CD4-positive, alpha-beta T cell treated with Interleukin-21 for 1 hour (primary cell): ENCODE measurements around the gene SGSM2.

ENCODE experiments used
- DNase-seq: peaks from one replicate; pipeline ENCODE4 v3.0.0-alpha.2; 2020

SGSM2 gene

GRCh38 chr17:2387086-2388019 is 50.1 kb downstream of the SGSM2 start:
- DNase-seq, result no peak

- DNase-seq, result no peak
These were observed 50.9 kb downstream of the SGSM2 start for GRCh38 chr17:2388020-2388682.

GRCh38 chr17:2388683-2389055 is 51.4 kb downstream of the SGSM2 start:
- DNase-seq, result no peak

GRCh38 chr17:2390199-2390836 is 53.0 kb downstream of the SGSM2 start:
- DNase-seq, result no peak

GRCh38 chr17:2391597-2392251 is 54.4 kb downstream of the SGSM2 start:
- DNase-seq, result no peak

- DNase-seq, result peak; percentile 97
These were observed 55.2 kb downstream of the SGSM2 start for GRCh38 chr17:2392252-2393173.

- peak; percentile 93 for DNase-seq
These were observed 56.1 kb downstream of the SGSM2 start for GRCh38 chr17:2393174-2393953.

- DNase-seq, result no peak
These were observed 56.9 kb downstream of the SGSM2 start for GRCh38 chr17:2393954-2394749.

GRCh38 chr17:2394775-2395201 is 57.5 kb downstream of the SGSM2 start:
- DNase-seq, result no peak

GRCh38 chr17:2395258-2396181 is 58.2 kb downstream of the SGSM2 start:
- no peak for DNase-seq

- no peak for DNase-seq
These were observed 58.9 kb downstream of the SGSM2 start for GRCh38 chr17:2396192-2396567.

- peak; percentile 64 for DNase-seq
These were observed 59.4 kb downstream of the SGSM2 start for GRCh38 chr17:2396568-2397246.

GRCh38 chr17:2397247-2398171 is 60.2 kb downstream of the SGSM2 start:
- DNase-seq, result no peak

- DNase-seq, result no peak
These were observed 60.9 kb downstream of the SGSM2 start for GRCh38 chr17:2398182-2398581.

GRCh38 chr17:2398655-2399571 is 61.6 kb downstream of the SGSM2 start:
- peak; percentile 71 for DNase-seq
